HG03135 (cell line): ENCODE measurements around the gene SCUBE1.

ENCODE experiments used
- ATAC-seq: cut with Tn5 transposase; IDR thresholded peaks from one replicate; pipeline ENCODE4 v1.9.1; 2021; ENCODE audit warnings: mild to moderate bottlenecking, moderate library complexity; ENCODE audit not compliant: unreplicated experiment

The SCUBE1 gene

DNA sequence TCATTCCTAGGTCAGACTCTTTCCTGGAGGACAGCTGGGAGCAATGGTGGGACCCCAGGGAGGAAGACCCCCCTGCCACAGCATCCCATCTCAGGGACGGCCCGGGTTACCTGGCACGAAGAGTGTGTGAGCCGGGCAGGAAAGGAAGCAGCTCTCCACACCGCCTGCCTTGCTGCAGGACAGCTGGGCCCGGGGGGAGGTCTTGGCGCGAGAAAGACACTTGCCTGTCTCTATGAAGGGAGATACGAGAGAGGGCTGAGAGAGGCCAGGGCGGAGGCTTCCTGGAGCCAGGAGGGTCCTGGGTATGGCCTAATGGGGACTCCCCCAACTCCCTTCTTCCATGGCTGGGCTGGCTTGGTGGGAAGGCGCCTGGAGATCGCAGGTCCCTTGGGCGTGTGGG is 120.2 kb downstream of the SCUBE1 start:
- no peak for ATAC-seq

DNA sequence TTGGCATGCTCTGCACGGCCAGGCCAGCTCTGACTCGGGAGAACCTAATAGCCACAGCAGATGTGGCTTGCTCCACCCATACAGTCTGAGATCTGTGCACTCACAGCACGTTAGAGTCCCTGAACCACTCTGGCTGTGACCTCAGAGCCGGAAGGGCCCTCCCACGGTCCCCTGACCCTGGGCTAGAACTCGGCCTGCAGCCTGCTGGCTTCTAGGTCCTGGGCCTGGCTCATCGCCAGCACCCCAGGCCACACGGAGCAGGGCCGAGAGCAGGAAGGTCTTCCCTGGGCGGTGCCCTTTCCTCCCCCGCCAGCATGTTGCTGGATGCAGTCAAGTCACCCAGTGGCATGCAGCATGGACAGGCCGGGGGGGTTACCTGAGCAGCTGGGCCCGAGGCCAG is 120.9 kb downstream of the SCUBE1 start:
- ATAC-seq, result no peak

DNA sequence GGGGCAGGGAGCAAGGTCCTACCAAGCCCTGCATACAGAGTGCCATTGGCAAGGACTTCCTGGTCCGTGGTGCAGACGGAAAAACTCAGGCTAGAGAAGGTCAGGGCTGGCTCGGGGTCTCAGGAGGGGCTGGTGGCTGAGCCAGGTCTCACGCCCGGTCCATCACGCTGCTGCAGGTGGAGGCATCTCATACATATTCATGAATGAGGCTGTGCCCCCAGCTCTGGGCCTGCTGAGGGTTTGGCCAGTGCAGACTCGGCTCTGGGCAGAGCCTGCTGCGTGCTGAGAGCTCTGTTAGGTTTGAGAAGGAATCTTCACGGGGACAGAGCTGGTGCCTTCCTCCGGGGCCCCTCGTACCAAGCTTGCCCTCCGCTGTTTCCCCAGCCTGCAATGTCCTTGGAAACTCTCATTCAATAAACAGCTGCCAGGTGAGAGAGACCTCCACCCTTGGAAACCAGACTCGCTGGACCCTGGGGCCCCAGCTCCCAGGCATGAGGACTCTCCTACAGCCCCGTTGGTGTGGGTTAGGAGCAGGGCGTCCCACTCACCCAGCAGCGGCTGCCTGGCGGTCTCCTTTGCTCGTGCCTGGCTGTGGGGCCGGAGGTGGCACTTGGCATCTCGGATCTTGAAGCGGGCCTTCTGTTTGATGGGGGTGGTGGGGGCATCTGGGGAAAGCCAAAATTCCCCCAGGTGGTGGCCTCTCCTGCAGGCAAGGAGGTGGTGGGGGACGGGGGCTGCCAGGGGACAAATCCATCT is 122.4 kb downstream of the SCUBE1 start:
- ATAC-seq, result no peak

DNA sequence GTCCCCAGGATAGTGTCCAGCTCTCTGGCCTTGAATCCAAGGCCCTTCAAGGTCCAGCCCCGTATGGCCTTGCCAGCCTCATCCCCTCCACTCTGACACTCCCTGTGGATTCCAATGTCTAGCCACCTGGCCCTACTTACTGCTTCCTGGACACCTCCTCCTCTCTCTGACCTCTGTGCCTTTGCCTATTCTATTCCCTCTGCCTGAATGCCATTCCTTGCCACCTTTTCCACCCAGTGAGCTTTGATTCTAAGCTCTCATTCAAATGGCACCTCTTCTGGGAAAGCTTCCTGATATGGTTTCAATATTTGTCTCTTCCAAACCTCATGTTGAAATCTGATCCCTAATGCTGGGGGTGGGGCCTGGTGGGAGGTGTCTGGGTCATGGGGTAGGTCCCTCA is 124.4 kb downstream of the SCUBE1 start:
- no peak for ATAC-seq

DNA sequence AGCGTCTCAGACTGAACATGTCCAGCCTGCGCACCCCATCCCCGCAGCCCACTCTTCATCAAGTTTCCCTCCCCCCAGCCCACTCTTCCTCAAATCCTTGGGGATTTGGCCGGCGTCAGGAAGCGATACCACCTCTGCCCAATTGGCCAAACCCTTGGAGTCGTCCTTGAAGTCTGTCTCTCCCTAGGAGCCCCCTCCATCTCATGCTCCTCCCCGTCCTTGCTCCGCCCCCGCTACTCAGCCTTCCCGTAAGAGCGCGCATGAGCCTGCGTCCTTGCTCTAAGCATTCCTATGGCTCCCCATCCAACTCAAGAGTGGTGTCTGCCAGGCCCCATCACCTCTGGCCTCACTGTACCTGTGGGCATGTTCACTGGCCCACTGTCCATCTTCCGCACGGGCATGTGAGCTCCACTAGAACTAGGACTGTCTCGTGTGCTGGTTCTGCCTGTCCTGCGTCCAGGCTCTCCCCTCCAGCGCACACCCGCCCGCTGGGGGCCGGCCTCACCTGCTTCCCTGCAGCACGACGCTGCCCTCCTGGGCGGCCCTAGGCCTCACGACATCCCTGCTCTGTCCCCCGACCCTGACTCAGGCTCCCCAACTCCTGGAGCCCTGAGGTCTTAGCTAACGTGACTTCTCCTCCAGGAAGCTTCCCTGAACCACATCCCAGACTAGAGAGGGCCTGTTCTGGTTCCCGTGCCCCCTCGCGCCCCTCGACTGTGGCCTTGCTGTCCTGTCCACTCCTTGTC is 125.7 kb downstream of the SCUBE1 start:
- no peak for ATAC-seq

DNA sequence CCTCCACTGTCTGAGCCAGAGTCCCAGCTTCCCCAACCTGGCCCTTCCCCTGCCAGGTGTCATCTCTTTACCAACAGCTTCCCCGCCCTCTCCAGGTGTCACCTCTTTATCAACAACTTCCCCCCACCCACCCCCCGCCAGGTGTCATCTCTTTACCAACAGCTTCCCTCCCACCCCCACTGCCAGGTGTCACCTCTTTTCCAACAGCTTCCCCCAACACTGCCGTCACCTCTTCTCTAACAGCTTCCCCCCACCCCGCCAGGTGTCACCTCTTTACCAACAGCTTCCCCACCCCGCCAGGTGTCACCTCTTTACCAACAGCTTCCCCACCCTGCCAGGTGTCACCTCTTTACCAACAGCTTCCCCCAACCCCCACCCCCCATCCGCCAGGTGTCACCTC is 126.4 kb downstream of the SCUBE1 start:
- ATAC-seq, result no peak

DNA sequence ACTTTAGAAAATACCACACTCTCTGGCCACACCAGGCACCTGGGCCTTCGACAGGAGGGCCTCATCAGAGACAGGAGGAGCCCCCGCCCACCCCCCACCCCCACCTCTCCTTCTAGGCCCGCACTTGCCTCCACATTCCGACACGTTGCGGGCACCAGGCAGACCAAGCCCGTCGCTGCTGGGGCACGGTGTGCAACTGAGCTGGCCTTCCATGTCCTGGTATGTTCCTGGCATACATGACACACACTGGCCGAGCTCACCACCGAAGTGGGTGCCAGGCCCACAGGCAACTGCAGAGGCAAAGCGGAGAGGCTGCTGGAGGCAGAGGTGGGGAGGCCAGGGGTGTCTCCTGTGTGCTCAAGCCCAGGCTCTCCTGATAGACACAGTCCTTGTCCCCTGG is 129.2 kb downstream of the SCUBE1 start:
- no peak for ATAC-seq

DNA sequence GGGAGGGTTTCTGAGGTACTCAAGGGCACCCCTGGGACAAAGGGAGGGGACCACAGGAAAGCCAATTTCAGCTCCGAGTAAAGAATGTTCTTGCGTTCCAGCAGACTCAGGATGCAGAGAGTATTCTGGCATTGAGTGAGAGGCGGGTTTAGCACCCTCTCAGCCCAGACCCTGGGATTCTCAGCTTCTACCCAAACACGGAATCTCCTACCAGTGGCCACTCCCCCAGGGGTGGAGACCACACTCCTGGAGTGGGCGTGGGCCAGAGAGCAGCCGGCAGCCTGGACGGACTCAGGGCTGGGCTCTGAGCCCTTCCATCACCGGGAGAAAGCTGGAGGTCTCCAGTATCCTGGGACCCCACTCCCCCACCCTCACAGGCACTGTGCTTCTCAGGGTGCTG is 130.1 kb downstream of the SCUBE1 start:
- ATAC-seq, result no peak

DNA sequence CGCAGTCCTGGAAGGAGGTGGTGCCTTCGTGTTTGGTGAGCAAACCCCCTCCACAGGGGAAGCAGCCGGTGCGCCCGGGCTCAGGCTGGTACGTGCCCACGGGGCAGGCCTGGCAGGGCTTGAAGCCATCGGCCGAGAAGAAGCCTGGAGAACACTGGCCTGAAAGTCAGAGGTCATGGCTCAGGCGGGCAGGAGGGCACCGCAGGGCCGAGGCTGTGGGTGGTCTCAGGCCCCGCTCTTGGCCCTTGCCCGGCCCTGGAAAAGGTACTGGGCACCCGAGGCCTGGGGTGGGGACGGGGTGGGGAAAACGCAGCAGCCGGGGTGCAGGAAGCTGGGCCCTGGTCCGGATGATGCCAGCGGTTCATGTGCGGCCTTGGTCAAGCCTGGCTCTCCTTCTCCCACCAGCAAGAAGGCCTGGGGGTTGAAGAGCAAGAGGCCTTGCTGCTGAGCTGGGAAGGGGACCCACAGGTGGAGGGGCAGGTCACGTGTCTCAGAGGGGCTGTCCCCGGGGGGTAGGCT is 130.7 kb downstream of the SCUBE1 start:
- ATAC-seq, result no peak

DNA sequence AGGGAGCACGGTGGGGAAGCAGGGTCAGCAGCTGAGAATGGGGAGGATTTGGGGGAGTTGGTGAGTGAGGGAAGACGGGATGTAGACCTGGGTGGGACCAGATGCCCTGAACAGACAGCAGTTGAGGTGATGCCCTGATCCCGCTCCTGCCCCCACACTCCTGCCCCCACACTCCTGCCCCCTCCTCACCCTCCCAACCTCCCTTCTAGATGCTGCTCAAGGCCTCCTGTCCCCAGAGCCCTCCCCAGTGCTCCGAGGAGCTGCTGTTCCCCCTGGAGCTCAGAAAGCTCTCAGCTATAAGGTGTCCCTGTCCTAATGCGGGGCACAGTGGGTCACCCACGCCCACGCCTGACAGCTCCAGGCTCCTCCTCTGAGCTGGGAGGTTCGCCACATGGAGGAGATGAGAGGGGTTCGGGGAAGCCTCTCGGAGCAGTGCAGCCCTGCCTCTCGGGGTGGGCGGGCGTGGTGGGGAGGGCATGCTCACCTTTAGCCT is 131.2 kb downstream of the SCUBE1 start:
- ATAC-seq, result no peak

DNA sequence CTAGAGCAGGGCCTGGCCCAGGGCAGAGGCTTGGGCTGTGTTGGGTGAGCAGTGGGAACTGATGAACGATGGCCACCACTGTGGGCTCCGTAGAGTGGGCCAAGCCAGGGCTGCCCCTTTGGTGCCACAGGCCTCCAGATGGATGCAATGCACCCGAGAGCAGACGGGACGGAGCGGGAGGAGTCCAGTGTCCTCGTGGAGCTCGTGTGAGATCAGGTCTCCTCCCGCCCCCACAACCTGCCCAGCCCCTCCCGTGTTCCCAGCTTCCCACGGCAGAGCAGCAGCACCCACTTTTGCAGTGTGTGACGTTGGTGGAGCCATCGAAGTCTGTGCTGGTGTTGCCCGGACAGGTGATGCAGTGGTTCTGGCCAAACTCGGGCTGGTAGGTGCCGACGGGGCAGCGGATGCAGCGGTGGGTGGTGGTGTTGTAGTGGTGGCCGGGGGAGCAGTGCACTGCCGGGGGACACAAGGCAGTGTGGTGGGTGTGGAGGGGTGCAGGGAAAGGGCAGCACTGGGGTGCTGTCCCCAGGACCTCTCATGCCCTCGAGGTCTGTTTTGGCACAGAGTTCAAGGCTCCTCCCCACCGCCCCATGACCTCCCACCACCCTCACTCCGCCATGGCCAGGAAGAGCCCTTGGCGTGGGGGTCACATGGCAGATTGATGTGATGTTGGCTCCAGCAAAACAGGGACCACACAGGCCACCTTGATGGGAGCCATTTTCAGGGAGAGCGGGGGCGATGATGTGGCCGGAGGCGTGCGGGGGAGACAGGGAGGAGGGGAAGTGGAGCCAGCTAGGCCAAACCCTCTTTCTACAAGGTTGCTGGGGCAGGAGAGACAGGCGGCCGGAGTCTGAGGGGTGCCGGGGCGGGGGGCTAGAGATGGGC is 132.3 kb downstream of the SCUBE1 start:
- ATAC-seq, result no peak

DNA sequence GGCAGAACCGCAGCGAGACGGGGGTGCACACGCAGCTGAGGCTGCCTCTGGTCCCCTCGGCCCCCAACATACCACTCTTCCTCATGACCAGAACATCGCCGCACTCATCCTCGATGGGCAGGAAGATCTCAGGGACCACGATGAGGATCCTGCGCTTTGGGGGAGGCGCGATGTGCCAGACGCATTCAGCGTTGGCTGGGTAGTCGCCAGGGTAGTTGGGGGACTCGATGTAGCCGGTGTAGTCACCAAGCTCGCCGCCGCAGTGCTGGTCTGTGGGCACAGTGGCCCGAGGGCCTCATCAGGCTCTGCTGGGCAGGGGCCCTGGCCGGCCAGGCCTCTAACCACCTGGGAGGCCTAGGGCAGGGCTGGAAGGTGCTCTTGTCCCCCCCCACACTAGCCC is 133.2 kb downstream of the SCUBE1 start:
- ATAC-seq, result no peak

DNA sequence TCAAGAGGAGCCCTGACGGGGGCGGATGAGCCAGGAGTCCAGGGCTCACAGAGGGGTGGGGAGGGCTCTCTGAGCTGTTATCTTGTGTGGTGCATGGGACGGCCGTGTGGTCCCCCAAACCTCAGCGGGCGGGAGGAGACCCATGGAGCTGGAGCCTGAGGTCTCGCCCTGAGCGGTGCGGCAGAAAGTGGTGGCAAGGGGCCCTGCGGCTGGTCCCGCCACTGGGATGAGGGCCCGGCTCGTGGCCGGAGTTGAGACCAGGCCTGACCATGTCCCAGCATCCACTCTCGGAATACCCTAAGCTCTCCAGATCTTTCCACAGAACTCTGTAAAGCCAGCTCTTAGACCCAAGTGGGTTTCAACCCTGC is 133.7 kb downstream of the SCUBE1 start:
- no peak for ATAC-seq

DNA sequence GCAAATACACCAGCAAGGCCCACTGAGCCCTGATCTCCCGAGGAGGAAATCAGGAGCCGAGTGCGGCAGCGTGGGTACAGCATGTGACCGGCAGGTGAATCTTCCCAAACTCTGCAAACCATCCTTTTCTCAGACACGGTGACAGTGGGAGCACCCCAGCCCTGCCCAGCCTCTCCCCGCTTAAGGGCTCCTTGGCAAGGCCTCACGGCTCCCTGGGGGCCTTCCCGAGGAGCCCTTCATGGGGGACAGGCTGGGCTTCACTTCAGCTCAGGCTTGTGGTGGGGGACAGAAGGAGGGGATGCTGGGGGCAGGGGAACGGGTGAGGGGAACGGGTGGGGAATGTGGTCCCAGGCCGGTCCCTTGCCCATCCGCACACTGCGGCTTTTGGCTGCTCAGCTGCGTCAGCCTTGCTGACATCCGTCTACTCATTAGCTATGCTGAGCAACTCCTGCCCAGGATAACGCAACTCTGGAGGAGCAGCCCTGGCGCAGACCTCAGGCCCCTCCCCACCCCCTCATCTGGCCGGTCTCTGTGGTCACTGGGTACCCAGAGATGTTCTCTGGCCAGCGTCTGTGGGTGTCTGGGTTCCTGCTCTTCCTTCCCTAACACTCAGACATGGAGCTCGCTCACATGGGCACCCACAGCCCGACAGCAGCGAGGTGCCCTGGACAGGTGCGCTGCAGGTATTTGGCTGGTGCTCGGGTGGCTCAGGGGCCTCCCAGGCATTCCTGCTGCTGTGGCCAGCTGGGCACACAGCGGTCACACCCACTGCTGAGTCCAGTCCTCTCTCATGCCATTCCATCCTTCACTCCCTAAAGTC is 134.3 kb downstream of the SCUBE1 start:
- no peak for ATAC-seq

DNA sequence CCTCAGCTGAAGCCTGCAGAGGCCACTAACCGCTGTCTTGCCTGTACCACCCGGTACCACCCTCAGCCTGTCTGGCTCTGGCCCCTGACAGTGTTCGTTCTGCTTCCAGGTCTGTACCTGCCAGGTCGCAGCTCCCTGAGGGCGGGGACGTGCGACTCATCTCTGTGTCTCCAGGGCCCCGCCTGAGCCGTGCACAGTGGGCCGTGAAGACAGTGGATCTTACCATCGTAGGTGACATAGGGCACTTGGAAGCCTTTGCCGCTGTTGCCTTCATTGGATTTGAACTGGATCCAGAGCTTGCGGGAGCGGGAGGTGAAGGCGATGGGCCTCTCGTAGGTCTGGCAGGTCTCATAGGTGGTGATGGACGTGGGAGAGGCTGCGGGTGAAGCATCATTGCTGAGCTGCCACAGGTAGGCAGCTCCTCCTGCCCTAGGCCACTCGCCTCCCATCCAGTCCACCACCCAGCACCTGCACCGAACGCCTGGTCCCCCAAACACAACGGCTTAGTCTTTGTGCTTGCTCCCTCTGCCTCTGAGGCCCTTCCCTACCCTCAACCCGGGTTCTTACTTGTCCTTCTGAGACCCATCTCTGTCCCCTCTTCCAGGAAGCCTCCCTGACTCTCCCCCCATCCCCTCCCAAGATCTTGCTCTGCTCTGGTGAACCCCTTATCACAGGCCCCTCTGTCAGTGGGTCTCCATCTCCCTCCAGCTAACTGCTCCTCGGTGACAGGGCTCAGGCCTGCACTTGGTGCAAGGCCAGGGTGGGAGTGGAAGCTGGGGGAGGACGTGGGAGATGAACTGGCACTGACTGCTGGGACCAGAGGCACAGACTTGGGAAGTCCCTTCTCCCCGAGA is 135.1 kb downstream of the SCUBE1 start:
- no peak for ATAC-seq

DNA sequence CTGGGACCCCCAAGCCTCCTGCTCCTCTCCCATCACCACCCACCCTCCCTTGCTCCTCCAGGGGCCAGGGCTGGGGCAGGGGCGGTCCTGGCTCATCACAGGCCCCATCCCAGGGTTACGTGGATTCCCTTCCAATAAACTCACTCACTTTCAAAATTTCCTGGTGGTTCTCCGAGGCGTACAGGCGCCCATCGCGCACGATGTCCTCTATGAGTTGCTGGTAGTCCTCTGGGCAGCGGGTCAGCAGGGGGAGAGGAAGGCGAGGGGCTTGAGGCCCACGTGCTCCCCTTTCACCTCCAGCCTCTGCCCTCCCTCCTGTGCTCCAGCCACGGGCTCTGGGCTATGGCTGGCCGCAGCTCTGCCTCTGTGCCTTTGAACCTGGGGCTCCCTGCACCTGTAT is 135.8 kb downstream of the SCUBE1 start:
- no peak for ATAC-seq

DNA sequence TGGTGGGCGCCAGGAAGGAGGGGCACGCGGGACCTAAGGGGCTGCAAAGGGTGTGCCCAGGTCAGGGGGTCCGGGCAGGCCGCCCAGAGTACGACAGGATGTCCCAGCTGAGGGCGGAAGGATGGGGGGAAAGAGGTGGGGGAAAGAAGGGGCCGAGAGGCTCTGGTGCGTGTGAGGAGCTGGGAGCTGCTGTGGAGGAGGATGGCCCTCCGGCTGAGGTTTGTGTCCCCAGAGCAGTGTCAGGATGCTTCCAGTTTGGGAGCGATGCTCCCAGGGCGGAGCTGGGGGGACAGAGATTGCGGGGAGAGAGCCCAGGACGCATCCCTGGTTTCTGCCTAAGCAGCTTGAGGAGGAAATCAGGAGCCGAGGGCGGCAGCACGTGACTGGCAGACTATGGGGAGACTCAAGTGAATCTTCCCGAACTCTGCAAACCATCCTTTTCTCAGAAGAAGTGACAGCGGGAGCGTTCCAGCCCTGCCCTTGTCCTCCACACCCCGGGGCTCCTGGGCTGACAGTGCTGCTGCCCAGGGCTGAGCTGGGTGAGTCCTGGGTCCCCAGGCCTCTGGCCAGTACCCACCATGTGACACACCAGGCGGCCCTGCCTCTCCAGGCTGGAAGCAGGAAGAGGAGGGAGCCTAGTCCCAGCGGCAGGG is 136.5 kb downstream of the SCUBE1 start:
- ATAC-seq, result no peak

DNA sequence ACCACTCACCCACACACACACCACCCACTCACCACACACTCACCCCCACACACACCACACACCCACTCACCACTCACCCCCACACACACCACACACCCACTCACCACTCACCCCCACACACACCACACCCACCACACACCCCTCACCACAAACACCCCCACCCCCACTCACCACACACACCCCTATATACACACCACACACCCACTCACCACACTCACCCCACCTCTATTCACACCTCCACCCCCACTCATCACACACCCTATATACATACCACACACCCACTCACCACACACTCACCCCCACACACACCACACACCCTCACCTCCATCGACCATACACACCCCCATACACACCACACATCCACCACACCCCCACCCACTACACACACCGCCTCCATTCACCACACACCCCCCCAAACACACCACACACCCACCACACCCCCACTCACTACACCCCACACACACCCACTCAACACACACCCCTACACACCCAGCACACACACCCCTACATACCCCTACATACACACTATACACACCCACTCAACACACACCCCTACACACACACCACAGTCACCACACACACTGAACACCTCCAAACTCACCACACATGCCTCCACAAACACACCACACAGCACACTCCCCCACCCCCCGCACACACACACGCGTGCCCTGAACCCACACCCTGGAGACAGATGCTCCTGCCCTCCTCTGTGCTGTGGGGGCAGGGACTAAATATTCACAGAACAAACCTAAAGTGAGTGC is 137.2 kb downstream of the SCUBE1 start:
- no peak for ATAC-seq
